Uterus (tissue), 2 donors: Measurements from ENCODE around the gene SEC24D.

Experiments used
- CTCF ChIP-seq, 4 experiments: fragments of 200-600 bp in 2 of 4; fragments of 450-650 bp in 2 of 4; sonication (generic) in 2 of 4; IDR thresholded peaks; one replicate each; pipeline ENCODE4 v1.5.1; 2016 to 2019; ENCODE audit warnings: antibody characterized with exemption in 4 of 4, mild to moderate bottlenecking in 2 of 4, moderate library complexity in 1 of 4
- POLR2A ChIP-seq, 2 donors: fragments of 450-650 bp; IDR thresholded peaks; one replicate each; pipeline ENCODE4 v1.6.1; 2016; ENCODE audit warnings: antibody characterized with exemption in 2 of 2, mild to moderate bottlenecking in 1 of 2, moderate library complexity in 1 of 2

GRCh38 chr4:118745357-118745756, 90.6 kb downstream of the SEC24D start:
- TF ChIP-seq CTCF (IDR thresholded peaks at IDR 0.05) (no peak), POLR2A (IDR thresholded peaks at IDR 0.05) (no peak)
